HG02623 (cell line): ENCODE measurements around the gene ACAD8.
A peak's percentile ranks its signal among the peaks of the same experiment; 100 is the strongest.
"Not testable (repeated sequence)": the region's sequence is repeated elsewhere in the genome, so short reads cannot be mapped to it uniquely, and the experiment has no call there.

Experiments
- ATAC-seq: cut with Tn5 transposase; IDR thresholded peaks from one replicate; pipeline ENCODE4 v1.9.1; 2021; ENCODE audit warnings: moderate library complexity; ENCODE audit not compliant: unreplicated experiment

ACAD8 gene

DNA sequence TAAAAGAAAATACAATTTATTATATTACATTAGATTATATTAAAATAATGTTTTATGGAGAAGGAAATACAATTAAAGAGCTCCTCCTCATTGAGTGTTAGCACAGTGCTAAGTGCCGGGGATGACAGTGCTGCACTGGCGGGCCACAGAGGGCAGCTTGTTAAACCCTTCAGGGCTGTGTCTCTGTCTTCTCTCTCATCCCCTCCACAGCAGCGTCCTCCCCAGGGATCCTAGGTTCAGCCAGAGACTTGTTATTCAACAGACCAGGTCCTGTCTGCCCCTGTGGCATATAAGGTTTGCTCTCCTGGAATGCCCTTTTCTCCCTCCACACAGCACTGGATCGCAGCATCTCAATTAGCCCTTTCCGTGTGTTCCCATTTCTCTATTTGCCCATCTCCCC is 14.4 kb upstream of the ACAD8 start:
- ATAC-seq: no peak

GRCh38 chr11:134240592-134240991 is 12.8 kb upstream of the ACAD8 start:
- no peak for ATAC-seq

- no peak for ATAC-seq
Observed at GRCh38 chr11:134242376-134242775, 11.0 kb upstream of the ACAD8 start.

GRCh38 chr11:134243913-134244312 is 9.5 kb upstream of the ACAD8 start:
- ATAC-seq: no peak

GRCh38 chr11:134244593-134244992 is 8.8 kb upstream of the ACAD8 start:
- peak; percentile 68 for ATAC-seq

- ATAC-seq: no peak
Observed at GRCh38 chr11:134245434-134245833, 7.9 kb upstream of the ACAD8 start.

GRCh38 chr11:134246100-134246499 is 7.3 kb upstream of the ACAD8 start:
- ATAC-seq: no peak

GRCh38 chr11:134246678-134247077 is 6.7 kb upstream of the ACAD8 start:
- ATAC-seq: no peak

DNA sequence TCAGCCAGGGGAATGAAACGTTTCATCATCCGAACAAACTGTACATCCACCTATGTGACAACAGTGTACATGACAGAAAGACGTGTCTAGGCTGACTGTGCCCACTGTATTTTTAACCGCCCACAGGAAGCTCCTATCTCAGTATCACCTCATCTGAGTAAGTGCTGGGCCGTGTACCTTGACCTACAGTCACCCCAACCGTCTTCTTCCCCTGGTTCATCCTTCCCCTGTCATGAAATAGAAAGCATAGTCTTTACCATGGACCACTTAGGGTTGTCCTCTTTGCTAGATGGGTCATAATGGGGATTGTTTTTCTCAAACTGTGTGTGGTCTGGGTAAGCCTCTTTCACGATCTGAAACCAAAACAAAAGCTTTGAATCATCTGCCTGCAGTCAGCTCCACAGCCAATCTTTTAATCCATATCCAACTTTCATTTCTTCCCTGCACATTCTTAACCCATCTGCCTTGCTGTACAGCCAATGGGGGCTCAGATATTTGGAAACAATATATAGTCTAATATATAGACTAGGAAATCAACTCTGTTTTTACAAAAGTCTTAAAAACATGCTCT is 4.4 kb upstream of the ACAD8 start:
- no peak for ATAC-seq

- no peak for ATAC-seq
Observed at GRCh38 chr11:134250246-134250645, 3.1 kb upstream of the ACAD8 start.

GRCh38 chr11:134250675-134251074 is 2.7 kb upstream of the ACAD8 start:
- no peak for ATAC-seq

GRCh38 chr11:134252346-134253187 is 801 bp upstream of the ACAD8 start:
- ATAC-seq: peak; percentile 24

- no peak for ATAC-seq
Observed at GRCh38 chr11:134254433-134255183, 1.2 kb downstream of the ACAD8 start.

DNA sequence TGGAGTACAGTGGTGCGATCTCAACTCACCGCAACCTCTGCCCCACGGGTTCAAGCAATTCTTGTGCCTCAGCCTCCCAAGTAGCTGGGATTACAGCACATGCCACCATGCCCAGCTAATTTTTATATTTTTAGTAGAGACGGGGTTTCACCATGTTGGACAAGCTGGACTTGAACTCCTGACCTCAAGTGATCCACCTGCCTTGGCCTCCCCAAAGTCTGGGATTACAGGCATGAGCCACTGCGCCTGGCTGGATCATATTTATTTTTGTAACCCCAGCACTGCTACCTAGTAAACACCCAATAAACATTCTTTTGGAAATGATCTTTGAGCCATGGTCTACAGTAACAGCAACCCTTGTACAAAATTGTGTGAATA is 1.8 kb downstream of the ACAD8 start:
- ATAC-seq: not testable (repeated sequence)

- no peak for ATAC-seq
Observed at GRCh38 chr11:134257101-134257500, 3.7 kb downstream of the ACAD8 start.

DNA sequence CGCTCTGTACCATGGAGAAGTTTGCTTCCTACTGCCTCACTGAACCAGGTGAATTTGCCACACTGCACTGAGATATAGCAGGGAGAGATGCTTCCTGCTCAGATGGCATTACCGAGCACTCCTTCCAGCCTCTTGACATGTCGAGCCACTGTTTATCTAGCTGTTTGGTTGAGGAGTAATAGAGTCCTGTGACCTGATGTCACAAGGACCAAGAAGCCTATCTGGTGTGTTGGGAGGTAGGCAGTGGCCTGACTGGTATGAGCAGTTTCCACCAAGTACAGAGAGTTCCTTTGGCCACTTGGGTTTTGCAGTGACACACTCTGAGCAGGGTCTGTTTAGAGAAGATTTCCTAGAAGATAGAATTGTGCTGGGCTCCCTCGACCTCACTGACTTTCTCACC is 5.2 kb downstream of the ACAD8 start:
- no peak for ATAC-seq

- no peak for ATAC-seq
Observed at GRCh38 chr11:134260503-134260902, 7.1 kb downstream of the ACAD8 start.

GRCh38 chr11:134260983-134261382 is 7.6 kb downstream of the ACAD8 start:
- ATAC-seq: no peak

DNA sequence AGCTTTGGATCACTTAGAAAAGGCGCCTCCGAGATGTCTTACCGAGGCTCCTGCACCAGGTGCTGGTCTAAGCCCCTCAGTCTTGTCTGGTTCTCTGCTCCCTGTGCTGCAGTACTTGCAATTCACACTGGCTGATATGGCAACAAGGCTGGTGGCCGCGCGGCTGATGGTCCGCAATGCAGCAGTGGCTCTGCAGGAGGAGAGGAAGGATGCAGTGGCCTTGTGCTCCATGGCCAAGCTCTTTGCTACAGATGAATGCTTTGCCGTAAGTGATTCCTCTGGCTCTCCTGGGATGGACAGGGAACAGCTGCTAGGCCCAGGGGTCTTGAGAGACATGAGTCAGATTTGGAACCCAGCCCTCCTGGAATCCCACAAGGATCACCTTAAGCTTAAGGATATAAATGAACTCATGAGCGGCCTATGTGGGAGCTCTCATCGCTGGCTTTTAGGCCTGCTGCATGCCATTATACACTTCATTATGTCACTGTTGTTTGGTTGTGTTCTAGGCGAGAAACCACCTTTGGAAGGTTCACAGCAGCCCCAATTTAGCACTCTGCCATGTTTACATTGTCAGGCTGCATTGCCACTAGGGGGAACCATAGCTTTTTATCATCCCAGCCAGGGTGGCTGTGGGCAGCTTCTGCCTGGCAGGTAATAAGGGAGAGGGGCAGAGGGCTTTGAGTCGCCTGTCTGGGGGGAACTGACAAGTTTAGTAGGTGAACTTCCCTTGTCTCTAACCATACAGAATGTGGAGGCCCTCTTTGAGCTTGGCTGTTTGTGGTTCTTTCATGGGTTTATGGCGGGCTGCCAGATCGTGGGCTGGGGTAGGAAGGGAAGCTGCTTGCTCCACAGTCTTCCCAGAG is 8.5 kb downstream of the ACAD8 start:
- ATAC-seq: no peak

- no peak for ATAC-seq
Observed at GRCh38 chr11:134264966-134265764, 11.8 kb downstream of the ACAD8 start.
